AG04450 (cell line): Measurements from ENCODE around the gene TNNI2. TPM values are rescaled to one million over a fixed set of nuclear protein-coding genes. Genes with fewer than 3 reads are reported as not detected.
A peak's percentile ranks its signal among the peaks of the same experiment; 100 is the strongest.

Experiments used
- CTCF ChIA-PET: fragments of 300-600, 350-600 bp; formaldehyde crosslinking; extraction: SDS; loops from one replicate; lab custom pipeline; 2022; ENCODE audit warnings: antibody characterized with exemption, inconsistent platforms; lab: Charles Lee
- POLR2A ChIA-PET: fragments of 350-600 bp; formaldehyde crosslinking; extraction: SDS; loops from one replicate; lab custom pipeline; 2021; ENCODE audit warnings: antibody characterized with exemption, inconsistent platforms; lab: Yijun Ruan, JAX
- DNase-seq: peaks from one replicate; pipeline ENCODE4 v3.0.0-alpha.2; 2011; ENCODE audit warnings: low read depth, low spot score
- H3K27ac ChIP-seq: one replicate; pipeline ENCODE4 v1.5.1; 2012; ENCODE audit warnings: low read depth, low read length, control low read depth
- H3K27me3 ChIP-seq: one replicate; pipeline ENCODE4 v1.6.0; 2012; ENCODE audit warnings: low read length; ENCODE audit not compliant: control insufficient read depth, insufficient read depth
- H3K4me3 ChIP-seq: 2 replicates; pipeline ENCODE4 v1.5.1; 2011; ENCODE audit warnings: mild to moderate bottlenecking, low read depth, low read length, control low read depth
- H3K9me3 ChIP-seq: 2 replicates; pipeline ENCODE4 v1.5.1; 2012; ENCODE audit warnings: low read length; ENCODE audit not compliant: control insufficient read depth, insufficient read depth
- polyA plus RNA-seq: library from polyadenylated mRNA; depleted of rRNA; stranded (reverse); fragments of >200 nt; gene quantifications from 2 replicates; pipeline ENCODE4 v1.2.3, GENCODE V29; 2011
- TF ChIP-seq, protein P1 (sequence below): IDR thresholded peaks from 2 replicates; pipeline ENCODE4 v1.5.1; 2011; ENCODE audit warnings: low read depth, low read length, control low read depth, inconsistent platforms

The TNNI2 gene
- polyA plus RNA-seq, 1 experiment, result not detected

DNA sequence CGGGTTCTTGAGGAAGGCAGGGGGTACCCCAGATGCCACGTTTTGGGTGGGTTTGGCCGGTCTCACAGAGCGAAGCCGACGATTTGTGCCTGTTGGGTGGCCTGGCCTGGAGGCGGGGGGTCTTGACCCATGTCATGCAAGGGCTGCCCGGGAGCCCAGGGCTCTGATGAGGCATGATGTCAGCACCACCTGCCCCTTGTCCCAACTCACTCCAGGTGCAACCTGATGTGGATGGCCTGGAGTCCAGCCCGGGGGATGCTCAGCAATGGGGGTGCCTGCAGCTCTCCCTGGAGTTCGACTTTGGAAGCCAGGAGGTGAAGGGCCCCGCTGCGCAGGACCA is 3.1 kb upstream of the TNNI2 start:
- no peak overlapping the region for H3K27ac ChIP-seq
- H3K27me3 ChIP-seq, result peaks cover 9% of the 10 kb centered on the region
- H3K4me3 ChIP-seq, result no peak overlapping the region
- ChIA-PET POLR2A (no interaction called here), CTCF (interaction anchor here (1.1 to 6.1 kb wide), 5 partner anchors 47 to 317 kb away, joined by 3 to 41 read pairs (median 9); no protein-coding TSS in a partner anchor)
- H3K9me3 ChIP-seq, result no peaks in the 10 kb centered on the region
- no peak for DNase-seq
- TF ChIP-seq, protein P1, sequence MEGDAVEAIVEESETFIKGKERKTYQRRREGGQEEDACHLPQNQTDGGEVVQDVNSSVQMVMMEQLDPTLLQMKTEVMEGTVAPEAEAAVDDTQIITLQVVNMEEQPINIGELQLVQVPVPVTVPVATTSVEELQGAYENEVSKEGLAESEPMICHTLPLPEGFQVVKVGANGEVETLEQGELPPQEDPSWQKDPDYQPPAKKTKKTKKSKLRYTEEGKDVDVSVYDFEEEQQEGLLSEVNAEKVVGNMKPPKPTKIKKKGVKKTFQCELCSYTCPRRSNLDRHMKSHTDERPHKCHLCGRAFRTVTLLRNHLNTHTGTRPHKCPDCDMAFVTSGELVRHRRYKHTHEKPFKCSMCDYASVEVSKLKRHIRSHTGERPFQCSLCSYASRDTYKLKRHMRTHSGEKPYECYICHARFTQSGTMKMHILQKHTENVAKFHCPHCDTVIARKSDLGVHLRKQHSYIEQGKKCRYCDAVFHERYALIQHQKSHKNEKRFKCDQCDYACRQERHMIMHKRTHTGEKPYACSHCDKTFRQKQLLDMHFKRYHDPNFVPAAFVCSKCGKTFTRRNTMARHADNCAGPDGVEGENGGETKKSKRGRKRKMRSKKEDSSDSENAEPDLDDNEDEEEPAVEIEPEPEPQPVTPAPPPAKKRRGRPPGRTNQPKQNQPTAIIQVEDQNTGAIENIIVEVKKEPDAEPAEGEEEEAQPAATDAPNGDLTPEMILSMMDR, result no peak

DNA sequence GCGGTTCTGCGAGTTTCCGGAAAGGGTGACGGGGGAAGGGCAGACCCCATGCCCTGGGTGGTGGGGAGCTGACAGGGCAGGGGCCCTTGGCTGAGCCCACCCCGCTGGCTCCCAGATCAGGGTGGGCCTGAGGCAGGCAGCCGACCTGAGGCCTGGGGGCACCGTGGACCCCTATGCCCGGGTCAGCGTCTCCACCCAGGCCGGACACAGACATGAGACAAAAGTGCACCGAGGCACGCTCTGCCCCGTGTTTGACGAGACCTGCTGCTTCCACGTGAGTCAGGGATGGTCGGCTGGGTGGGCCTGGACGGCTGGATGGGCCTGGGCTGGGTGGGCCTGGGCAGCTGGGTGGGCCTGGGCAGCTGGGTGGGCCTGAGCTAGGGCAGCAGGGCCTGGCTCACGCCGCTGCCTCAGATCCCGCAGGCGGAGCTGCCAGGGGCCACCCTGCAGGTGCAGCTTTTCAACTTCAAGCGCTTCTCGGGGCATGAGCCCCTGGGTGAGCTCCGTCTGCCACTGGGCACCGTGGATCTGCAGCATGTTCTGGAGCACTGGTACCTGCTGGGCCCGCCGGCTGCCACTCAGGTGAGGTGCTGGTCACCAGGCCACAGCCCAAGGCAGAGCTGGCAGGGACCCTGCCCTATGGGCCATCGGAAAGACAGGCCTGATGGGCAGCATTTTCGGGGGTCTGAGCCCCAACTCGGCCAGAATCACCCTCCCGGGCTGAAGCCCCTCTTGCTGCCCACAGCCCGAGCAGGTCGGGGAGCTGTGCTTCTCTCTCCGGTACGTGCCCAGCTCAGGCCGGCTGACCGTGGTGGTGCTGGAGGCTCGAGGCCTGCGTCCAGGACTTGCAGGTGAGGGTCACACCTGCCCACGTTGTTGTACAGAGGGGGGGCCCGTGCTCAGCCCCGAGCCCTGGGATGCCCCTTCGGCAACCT is 2.5 kb upstream of the TNNI2 start:
- POLR2A ChIA-PET, result no interaction called here
- CTCF ChIA-PET, result interaction anchor here (0.8 to 6.1 kb wide), 7 partner anchors 46 to 320 kb away, joined by 3 to 41 read pairs (median 8); no protein-coding TSS in a partner anchor
- H3K9me3 ChIP-seq, result no peaks in the 10 kb centered on the region
- TF ChIP-seq, protein P1, result no peak
- no peak for DNase-seq
- H3K27me3 ChIP-seq, result peaks cover 5% of the 10 kb centered on the region
- no peak overlapping the region for H3K27ac ChIP-seq
- H3K4me3 ChIP-seq, result no peak overlapping the region

DNA sequence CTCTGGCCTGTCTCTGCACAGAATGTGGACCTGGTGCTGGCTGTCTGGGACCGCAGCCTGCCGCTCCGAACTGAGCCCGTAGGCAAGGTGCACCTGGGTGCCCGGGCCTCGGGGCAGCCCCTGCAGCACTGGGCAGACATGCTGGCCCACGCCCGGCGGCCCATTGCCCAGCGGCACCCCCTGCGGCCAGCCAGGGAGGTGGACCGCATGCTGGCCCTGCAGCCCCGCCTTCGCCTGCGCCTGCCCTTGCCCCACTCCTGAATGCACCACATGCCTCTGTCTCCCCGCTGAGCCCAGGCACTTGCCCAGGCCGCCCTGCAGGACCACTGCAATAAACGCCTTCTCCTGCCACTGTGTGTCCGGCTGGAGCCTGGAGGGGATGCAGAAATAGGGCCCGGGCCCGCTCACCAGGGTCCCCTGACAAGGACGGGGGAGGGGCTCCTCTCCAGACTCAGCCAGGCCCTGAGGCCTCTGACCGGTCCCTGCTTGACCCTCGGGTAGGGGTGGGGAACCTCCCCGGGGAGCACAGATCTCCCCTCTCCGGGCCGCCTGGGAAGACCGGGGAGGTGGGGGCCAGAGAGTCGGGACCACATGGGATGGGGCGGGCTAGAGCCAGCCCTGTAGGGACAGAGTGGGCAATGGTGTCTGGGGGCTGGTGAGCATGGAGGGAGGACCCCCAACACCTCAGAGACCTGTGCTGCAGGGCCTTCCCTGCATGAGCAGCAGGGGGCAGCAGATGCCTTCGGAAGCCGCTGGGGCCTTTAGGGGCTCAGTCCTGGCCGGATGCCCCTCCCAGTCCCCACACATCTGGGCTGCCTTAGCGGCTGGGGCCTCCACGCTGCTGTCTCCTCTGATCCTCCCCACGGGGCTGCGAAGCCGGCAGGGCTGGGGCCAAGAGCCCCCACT is 1.4 kb upstream of the TNNI2 start:
- Histone ChIP-seq H3K4me3 (no peak overlapping the region), H3K9me3 (no peaks in the 10 kb centered on the region; the same call in 1 of the 2 replicates), H3K27ac (no peak overlapping the region), H3K27me3 (peaks cover 8% of the 10 kb centered on the region)
- TF ChIP-seq, protein P1, result peak; percentile 90
- DNase-seq, result no peak
- ChIA-PET POLR2A (no interaction called here), CTCF (interaction anchor here (0.8 to 6.1 kb wide), 6 partner anchors 144 to 319 kb away, joined by 3 to 41 read pairs (median 8); no protein-coding TSS in a partner anchor)

DNA sequence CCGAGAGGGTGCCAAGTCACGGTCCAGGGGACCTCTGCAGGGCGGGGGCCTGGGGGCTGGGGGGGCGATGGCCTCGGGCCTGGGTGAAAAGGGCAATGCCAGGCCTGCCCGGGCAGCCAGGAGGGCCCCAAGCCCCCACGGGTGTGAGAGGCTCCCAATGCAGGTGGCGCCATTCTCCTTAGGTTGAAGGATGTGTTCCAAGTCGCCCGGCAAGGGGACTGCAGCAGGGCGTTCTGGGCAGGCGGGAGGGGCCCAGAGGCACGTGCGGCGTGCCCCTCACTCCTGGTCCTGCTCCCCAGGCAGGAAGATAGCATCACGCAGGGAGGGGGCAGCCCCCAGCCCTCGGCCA is 730 bp upstream of the TNNI2 start:
- Histone ChIP-seq H3K27me3 (peaks cover 9% of the 10 kb centered on the region), H3K4me3 (no peak overlapping the region), H3K9me3 (no peaks in the 10 kb centered on the region; the same call in 1 of the 2 replicates), H3K27ac (no peak overlapping the region)
- CTCF ChIA-PET, result interaction anchor here (0.8 to 1.8 kb wide), 4 partner anchors 144 to 318 kb away, joined by 4 to 9 read pairs (median 6); no protein-coding TSS in a partner anchor
- no peak for DNase-seq
- TF ChIP-seq, protein P1, result no peak
- POLR2A ChIA-PET, result no interaction called here
